ENCODE results near the gene ESRRA.

The ESRRA gene

DNA sequence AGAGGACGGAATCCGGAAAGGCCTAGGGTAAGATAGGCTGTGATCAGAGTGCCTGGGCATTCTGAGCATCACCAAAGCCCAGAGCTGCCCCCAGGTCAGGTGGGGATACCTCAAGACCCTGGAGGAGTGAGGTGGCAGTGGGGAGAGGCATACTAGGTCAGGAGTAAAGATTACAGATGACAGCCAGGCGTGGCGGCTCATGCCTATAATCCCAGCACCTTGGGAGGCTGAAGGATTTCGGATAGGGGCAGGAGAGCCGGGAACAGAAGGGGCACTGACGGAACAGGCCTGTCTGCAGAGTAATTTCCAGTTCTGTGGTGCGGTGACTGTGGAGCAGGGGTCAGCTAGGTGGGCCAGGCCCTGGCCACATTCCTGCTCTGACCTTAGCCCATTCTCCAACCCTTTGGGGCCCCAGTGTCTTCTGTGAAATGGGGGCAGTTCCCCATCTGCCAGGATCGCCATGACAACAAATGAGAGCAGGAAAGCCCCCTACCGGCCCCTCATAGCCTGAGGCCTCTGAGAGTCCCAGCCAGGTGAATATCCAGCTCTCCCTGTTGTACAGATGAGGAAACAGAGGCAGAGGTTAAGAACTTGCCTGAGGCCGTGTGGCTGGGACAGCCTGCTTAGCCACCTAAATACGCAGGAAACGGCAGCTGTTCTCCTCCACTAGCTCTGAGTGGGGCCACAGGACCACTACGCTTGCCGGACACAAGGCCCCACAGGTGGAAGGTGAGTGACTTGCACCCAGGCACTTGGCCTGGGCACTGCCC lies 30.1 kb upstream of the ESRRA start:
- no peak for DNase-seq

- no peak for DNase-seq
Observed at GRCh38 chr11:64275841-64276240, 29.5 kb upstream of the ESRRA start.

- peak; percentile 94 for DNase-seq
Observed at GRCh38 chr11:64276653-64277431, 28.5 kb upstream of the ESRRA start.

DNA sequence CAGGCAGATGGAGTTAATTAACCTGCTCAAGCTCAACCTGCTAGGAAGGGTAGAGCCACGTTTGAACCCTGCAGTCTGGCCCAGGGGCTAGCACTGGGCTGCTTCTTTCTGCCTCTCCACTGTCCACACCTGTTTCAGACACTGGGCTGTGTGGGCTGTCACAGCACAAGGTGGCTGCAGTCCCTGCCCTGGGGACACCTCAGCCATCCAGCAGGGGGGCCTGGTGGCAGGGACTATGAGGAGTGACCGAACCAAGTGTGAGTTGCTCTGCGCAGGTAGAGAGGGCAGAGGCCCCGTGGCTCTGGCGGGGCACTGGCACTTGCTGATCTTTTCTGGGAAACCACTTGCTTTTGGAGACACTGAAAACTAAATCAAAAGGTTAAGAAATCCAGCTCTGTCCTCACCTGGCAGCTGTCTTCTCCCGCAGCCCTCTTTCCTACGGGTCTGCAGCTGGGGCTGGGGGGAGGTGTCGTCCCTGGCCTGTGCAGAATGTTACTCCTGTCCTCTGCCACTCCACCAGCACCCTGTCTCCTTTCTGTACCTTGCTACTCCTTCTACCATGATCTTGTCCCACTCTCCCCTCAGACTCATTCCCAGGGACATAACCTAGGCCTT lies 26.6 kb upstream of the ESRRA start:
- no peak for DNase-seq

- no peak for DNase-seq
Observed at GRCh38 chr11:64281957-64282770, 23.2 kb upstream of the ESRRA start.

GRCh38 chr11:64283092-64283491 lies 22.2 kb upstream of the ESRRA start:
- DNase-seq, result no peak

DNA sequence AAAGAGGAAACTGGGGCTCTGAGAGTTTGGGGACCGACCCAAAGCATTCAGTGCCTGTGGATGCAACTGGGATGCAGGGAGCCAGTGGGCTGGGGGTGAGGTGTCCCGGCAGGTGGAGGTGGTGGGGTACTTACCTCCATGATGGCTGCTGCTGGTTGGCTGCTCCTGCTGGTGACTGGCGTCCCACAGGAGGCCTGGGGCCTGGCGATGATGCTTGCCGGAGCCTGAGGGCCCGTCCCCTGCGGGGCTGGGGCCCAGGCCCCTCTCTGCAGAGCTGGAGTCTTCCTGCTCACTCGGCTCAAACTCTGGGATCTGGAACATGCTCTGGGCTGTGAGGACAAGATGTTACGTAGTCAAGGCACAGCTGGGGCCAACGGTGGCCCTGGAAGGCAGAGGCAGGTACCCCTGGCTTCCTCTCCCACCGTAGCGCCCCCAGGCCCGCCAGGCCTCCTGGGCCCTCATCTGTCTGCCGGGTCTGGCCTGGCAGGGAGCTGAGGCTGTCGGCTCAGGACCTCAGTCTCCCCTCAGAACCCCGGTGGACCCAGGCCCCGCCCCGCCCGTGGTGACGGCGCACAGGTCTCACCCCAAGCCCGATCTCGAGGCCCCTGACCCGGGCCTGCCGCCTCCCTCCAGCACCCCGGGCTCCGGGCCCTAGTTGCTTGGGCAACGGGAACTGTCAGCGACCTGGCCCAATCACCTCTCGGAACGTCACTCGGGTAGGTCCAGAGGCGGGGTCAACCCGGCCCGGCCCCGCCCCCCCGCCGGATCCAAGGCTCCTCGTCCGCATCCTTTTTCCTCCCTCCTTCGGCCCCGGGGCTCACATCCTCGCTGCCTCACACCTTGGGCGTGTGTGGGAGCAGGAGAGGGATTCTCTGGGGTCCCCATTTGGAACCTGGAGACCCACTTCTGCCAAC lies 21.0 kb upstream of the ESRRA start, which contains the start of gene BAD:
TSS of gene BAD (minus strand) at position 618 of the 914 bp plus-strand sequence. CDS start at position 321, 297 bp downstream.
- DNase-seq, result peak; percentile 93

DNA sequence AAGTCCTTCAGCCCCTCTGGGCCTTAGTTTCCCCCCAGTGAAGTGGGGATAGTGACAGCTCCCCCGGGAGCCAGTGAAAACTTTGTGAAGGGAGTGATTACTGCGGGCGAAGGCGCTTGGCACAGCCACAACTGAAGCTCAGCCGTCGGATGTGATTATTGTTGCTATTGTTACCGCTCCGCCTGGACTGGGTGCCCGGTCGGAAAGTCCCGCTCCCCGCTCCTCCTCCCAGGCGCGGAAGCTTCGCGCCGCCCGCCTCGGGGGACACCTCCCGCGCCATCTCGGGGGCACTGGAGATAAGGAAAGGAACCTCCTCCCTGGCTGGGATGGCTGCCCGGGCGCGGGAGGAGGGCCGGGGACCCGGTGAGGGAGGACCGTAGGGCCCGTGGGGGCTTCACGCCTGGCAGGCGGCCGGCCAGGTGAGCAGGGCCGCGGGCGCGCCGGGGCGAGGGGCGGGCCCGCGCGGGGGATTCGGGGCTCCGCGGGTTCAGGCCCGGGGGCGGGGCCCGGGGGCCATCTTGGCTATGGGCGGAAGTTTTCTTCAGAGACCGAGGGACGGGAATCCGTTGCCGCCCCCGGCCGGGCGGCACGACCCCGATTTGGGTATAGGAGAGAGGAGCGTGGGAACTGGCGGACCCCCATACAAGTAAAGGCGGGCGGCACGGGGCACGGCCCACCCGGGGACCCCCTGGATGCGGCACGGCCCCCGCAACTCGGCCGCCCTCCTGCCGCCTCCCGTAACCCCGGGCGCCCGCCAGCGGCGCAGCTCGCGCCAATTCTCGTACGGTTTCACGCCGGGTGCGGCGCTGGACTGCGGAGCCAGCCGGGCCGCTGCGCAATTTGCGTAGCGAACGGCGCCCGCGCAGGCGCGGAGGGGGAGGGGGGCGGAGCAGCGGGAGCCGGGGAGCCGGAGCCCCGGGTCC lies 20.1 kb upstream of the ESRRA start, which contains the start of gene GPR137:
TSS of gene GPR137 (plus strand) at position 887 of the 923 bp plus-strand sequence. CDS start 677 bp downstream, outside the sequence.
- DNase-seq, result peak; percentile 78

DNA sequence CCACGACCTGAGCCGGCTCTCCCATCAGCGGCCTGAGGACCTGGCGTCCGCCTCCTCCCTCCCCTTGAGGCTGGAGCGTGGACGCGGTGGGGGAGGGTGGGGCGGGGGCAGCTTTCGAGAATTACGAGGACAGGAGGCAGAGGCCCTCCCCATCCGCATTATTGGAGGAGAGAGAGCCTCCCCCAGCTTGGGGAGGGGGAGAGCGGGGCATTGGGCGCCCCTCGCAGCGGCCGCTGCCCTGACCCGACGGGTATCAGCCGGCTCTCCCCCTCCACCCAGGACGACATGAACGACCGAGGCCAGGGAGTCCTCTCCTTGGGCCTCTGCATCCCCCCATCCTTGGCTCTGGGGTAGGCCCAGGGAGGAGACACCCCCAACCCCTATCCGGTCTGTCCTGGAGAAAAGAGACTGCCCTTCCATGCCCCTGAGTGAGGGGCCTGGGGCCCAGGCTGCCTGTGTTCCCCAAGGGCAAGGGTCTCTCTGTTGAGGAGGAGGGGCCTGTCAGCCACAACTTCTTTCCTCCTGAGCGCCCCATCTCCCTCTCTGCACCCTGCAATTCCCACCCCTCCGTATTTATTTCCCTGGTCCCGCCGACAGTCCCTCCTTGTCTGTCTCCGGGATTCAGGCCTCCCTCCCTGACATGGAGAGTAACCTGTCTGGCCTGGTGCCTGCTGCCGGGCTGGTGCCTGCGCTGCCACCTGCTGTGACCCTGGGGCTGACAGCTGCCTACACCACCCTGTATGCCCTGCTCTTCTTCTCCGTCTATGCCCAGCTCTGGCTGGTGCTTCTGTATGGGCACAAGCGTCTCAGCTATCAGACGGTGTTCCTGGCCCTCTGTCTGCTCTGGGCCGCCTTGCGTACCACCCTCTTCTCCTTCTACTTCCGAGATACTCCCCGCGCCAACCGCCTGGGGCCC lies 19.2 kb upstream of the ESRRA start:
- DNase-seq, result no peak

DNA sequence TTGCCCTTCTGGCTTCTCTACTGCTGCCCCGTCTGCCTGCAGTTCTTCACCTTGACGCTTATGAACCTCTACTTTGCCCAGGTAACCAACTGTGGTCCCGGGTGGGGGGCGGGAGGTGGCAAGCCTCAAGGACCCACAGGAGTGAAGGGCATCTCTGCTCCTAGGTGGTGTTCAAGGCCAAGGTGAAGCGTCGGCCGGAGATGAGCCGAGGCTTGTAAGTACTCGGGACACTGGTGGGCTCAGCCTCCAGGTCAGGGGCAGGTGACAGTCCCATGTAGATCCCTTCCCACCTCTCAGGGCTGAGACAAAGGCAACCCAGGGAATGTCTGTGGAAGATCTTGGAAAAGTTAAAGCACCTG lies 18.5 kb upstream of the ESRRA start:
- no peak for DNase-seq

DNA sequence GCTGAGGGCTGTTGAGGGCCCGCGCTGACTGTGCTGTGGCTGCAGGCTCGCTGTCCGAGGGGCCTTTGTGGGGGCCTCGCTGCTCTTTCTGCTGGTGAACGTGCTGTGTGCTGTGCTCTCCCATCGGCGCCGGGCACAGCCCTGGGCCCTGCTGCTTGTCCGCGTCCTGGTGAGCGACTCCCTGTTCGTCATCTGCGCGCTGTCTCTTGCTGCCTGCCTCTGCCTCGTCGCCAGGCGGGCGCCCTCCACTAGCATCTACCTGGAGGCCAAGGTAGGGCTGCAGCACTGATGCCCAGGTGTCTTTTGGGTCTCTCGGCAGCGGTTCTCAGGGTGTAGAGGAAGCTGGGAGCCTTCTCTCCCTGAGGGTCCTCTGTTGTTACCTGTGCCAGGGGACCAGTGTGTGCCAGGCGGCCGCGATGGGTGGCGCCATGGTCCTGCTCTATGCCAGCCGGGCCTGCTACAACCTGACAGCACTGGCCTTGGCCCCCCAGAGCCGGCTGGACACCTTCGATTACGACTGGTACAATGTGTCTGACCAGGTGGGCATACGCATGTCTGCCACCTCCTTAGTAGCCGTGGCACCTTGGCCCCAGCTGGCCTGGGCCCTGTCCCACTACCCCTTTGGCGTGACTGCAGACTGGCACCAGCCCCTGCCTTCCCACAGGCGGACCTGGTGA lies 17.5 kb upstream of the ESRRA start:
- no peak for DNase-seq

GRCh38 chr11:64288353-64288750 lies 17.0 kb upstream of the ESRRA start:
- no peak for DNase-seq

- no peak for DNase-seq
Observed at GRCh38 chr11:64289002-64289564, 16.2 kb upstream of the ESRRA start.

DNA sequence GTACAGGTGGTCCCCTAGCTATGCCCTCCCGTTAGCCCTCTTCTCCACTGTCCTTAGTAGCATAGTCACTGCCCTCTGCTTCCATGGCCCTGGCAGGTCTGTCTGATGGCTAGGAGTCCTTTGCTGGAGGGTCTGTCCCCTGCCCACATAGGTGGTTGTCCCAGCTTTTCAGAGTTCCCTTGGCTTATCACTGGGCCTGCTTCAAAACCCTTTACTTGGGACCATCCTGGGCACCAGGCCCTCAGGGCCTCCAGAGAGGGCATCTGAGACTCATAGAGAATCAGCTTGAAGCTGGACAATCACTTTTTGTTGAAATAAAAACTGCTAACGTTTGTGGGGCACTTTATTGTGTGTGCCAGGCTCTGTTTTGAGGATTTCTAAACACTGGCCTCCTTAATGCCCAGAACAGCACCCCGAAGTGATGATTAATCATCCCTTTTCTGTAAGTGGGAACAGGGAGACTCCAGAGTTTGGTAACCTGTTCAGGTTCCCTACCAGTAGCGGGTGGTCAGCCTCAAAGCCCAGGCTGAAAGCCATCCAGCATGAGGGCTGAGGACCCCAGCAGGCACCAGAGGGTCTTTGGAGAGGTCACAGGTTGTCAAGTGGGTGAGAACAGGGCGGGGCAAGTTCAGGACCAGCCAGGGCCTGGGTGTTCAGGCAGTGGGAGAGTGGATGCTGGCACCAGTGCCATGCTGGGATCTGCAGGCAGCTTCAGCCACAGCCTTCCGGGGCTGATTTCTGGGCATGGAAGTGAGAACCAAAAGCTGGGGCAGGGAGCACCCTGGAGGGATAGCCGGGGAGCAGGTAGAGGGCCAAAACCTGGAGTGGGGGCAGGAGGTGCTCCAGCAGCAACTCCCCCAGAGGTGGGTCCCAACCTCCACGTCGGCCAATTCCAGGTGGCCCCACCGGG lies 14.7 kb upstream of the ESRRA start:
- no peak for DNase-seq

DNA sequence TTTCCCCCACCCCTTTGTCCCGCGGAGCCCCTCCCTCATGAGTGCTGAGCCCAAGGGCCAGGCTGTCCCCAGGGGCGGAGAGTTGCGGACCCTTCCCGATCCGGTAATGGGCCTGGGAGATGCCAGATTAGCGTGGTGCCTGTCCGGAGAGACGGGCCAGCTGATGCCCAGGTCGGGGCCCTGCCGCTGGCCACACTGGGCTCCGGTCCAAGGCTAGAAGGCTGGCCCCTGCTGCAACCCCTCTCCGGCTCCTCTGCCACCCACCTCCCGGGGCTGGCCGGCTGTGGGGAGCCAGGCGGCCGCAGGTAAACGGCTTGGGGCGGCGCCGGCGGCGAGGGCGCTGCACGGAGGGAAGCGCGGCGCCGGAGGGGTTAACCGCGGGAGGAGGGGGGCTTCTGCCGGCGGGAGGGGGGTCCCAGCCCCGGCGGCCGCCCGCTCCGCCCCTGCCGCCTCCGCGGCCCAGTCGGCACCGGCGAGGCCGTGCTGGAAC lies 14.0 kb upstream of the ESRRA start, which contains the start of gene KCNK4:
TSS of gene KCNK4 (plus strand) at position 41 of the 490 bp plus-strand sequence. CDS start 1,717 bp downstream, outside the sequence.
- no peak for DNase-seq

GRCh38 chr11:64291752-64292459 lies 13.4 kb upstream of the ESRRA start:
- DNase-seq, result no peak

Measured in EL (cell line).